HG03354 (cell line): Measurements from ENCODE around the gene FARSB.
"Not testable (repeated sequence)": the region's sequence is repeated elsewhere in the genome, so short reads cannot be mapped to it uniquely, and the experiment has no call there.

Experiments
- ATAC-seq: cut with Tn5 transposase; IDR thresholded peaks from one replicate; pipeline ENCODE4 v1.9.1; 2021; ENCODE audit warnings: mild to moderate bottlenecking; ENCODE audit not compliant: unreplicated experiment, poor library complexity, severe bottlenecking

Gene FARSB

GRCh38 chr2:222611684-222612083, 44.2 kb downstream of the FARSB start:
- ATAC-seq: no peak

GRCh38 chr2:222610746-222611145, 45.1 kb downstream of the FARSB start:
- no peak for ATAC-seq

GRCh38 chr2:222609381-222609780, 46.5 kb downstream of the FARSB start:
- no peak for ATAC-seq

- ATAC-seq: no peak
Observed at GRCh38 chr2:222608081-222608480, 47.8 kb downstream of the FARSB start.

- ATAC-seq: no peak
Observed at GRCh38 chr2:222606306-222606705, 49.6 kb downstream of the FARSB start.

GRCh38 chr2:222604749-222605515, 51.0 kb downstream of the FARSB start:
- no peak for ATAC-seq

- no peak for ATAC-seq
Observed at GRCh38 chr2:222603501-222603900, 52.4 kb downstream of the FARSB start.

- ATAC-seq: no peak
Observed at GRCh38 chr2:222598611-222599010, 57.3 kb downstream of the FARSB start.

- ATAC-seq: no peak
Observed at GRCh38 chr2:222595581-222595980, 60.3 kb downstream of the FARSB start.

- ATAC-seq: no peak
Observed at GRCh38 chr2:222594679-222595078, 61.2 kb downstream of the FARSB start.

- no peak for ATAC-seq
Observed at GRCh38 chr2:222592176-222592575, 63.7 kb downstream of the FARSB start.

GRCh38 chr2:222591661-222592060, 64.2 kb downstream of the FARSB start:
- ATAC-seq: no peak

- not testable (repeated sequence) for ATAC-seq
Observed at GRCh38 chr2:222584589-222584988, 71.3 kb downstream of the FARSB start.

GRCh38 chr2:222582928-222583327, 73.0 kb downstream of the FARSB start:
- ATAC-seq: no peak

- ATAC-seq: no peak
Observed at GRCh38 chr2:222577341-222577740, 78.6 kb downstream of the FARSB start.

GRCh38 chr2:222576171-222577081, 79.5 kb downstream of the FARSB start:
- ATAC-seq: no peak

GRCh38 chr2:222575618-222576017, 80.3 kb downstream of the FARSB start:
- no peak for ATAC-seq

GRCh38 chr2:222572751-222573174, 83.1 kb downstream of the FARSB start:
- no peak for ATAC-seq

GRCh38 chr2:222572264-222572721, 83.6 kb downstream of the FARSB start:
- ATAC-seq: no peak

- no peak for ATAC-seq
Observed at GRCh38 chr2:222569826-222570225, 86.1 kb downstream of the FARSB start.

GRCh38 chr2:222568865-222569264, 87.0 kb downstream of the FARSB start:
- ATAC-seq: no peak
